H1 (cell line): ENCODE results near the gene POLR2L. TPM values are rescaled to one million over a fixed set of nuclear protein-coding genes. Genes with fewer than 3 reads are reported as not detected.

Source experiments
- MAFK ChIP-seq: IDR thresholded peaks from 2 replicates; pipeline ENCODE4 v1.6.1; 2012; ENCODE audit warnings: low read depth, mild to moderate bottlenecking, improper control_type of control experiment, low read length
- SP1 ChIP-seq: IDR thresholded peaks from 2 replicates; pipeline ENCODE4 v1.6.1; 2011; ENCODE audit warnings: low read depth, low read length
- polyA plus RNA-seq, 7 experiments: library from polyadenylated mRNA; depleted of rRNA in 3 of 7; stranded (reverse) in 5 of 7; unstranded in 2 of 7; fragments of >200 nt in 5 of 7; fragments of 200-250 nt in 2 of 7; gene quantifications; 1 replicate in 5 of 7; 2 replicates in 1 of 7; 4 replicates in 1 of 7; pipeline versions ENCODE4 v1.2.1 to v1.2.3, GENCODE V29; 2011 to 2013; ENCODE audit warnings: missing spikeins in 2 of 7, mixed read lengths in 2 of 7
- total RNA-seq: library from RNA; stranded (reverse); fragmentation: NEBNext Ultra II Directional; extraction: Animal tissue kit (Norgen Biotek cat#: 25700); gene quantifications from 2 replicates; pipeline ENCODE4 v1.2.1, GENCODE V29; 2021

The POLR2L gene
- total and polyA plus RNA-seq, 2 of the 8 experiments (the other 6 are each of a cell fraction or from before 2014, with no cell fraction given) = 140 to 151 TPM

DNA sequence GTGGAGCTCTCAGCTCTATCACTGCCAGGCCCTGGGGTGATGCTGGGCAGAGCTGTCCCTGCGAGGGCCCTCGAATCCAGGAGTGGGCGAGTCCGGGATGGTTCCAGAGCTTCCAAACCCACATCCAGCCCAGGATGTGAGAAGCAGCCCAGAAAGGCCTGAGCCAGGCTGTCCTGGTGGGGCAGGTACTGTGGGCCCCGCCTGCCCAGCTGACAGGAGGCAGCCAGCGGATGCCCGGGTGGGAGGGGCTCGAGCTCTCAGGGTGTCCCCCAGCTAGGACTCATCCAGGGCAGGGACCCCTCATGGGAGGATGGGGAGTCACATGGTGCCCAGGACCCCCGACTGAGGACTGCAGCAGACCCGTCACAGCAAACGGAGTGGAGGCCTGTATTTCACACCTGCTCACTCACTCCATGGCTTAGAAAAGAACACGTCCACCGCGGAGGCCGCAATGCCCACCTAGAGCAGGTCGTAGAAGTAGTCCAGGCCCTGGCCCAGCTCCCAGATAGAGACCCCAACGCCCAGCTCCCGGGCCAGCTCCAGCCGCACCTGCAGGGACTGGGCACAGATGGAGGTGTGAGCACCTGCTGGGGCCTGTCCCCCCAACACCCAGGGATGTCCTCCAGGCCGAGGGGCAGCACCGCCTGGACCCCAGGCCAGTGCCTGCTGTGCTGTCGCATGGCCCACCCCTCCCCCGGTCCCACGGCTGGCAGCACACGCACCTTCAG lies 27.2 kb upstream of the POLR2L start (continued):
- TF ChIP-seq SP1 = no peak
- no peak for TF ChIP-seq MAFK
